HEK293 (cell line): ENCODE data around the gene ANKRD9.

Experiments
- CTCF ChIA-PET: fragments of 350-600 bp; formaldehyde crosslinking; extraction: SDS; loops from one replicate; lab custom pipeline; 2021; ENCODE audit warnings: antibody characterized with exemption; lab: Yijun Ruan, JAX
- POLR2A ChIA-PET: fragments of 300-600 bp; formaldehyde crosslinking; extraction: SDS; loops from one replicate; lab custom pipeline; 2020; ENCODE audit warnings: antibody characterized with exemption, inconsistent platforms; lab: Yijun Ruan, JAX
- H3K27ac ChIP-seq: fragments of 200-500 bp; sonication (Bioruptor generic); 2 replicates; pipeline ENCODE4 v1.5.1; 2014; ENCODE audit warnings: low read depth, low read length, control low read depth, inconsistent platforms; ENCODE audit errors: extremely low read depth
- H3K36me3 ChIP-seq, 2 experiments: fragments of 200-500 bp in 1 of 2; sonication (Bioruptor generic) in 1 of 2; 1 replicate in 1 of 2; 2 replicates in 1 of 2; pipeline ENCODE4 v1.5.1; 2014 to 2017; ENCODE audit warnings: inconsistent platforms in 2 of 2, low read length in 2 of 2; ENCODE audit not compliant: control insufficient read depth in 2 of 2, insufficient read depth in 1 of 2
- H3K4me1 ChIP-seq: fragments of 200-500 bp; sonication (Bioruptor generic); 2 replicates; pipeline ENCODE4 v1.5.1; 2014; ENCODE audit warnings: mild to moderate bottlenecking, low read length, inconsistent platforms; ENCODE audit not compliant: control insufficient read depth, insufficient read depth
- H3K4me3 ChIP-seq: 2 replicates; pipeline ENCODE4 v1.5.1; 2011; ENCODE audit warnings: low read depth, mild to moderate bottlenecking, control low read depth, low read length, moderate library complexity
- H3K9me3 ChIP-seq: fragments of 200-500 bp; sonication (Bioruptor generic); 2 replicates; pipeline ENCODE4 v1.5.1; 2014; ENCODE audit warnings: low read depth, low read length, inconsistent platforms; ENCODE audit not compliant: control insufficient read depth, insufficient read depth
- HOXA7 ChIP-seq: sonication (generic); formaldehyde crosslinking; IDR thresholded peaks from 2 replicates; pipeline ENCODE4 v1.8.1; 2022; ENCODE audit warnings: missing genetic modification reagents, borderline replicate concordance
- HOXC10 ChIP-seq: sonication (generic); formaldehyde crosslinking; IDR thresholded peaks from 2 replicates; pipeline ENCODE4 v1.8.1; 2023; ENCODE audit warnings: mild to moderate bottlenecking, missing genetic modification reagents
- KLF16 ChIP-seq: fragments of 450-650 bp; formaldehyde crosslinking; IDR thresholded peaks from 2 replicates; pipeline ENCODE4 v1.5.1; 2017; ENCODE audit warnings: missing biosample characterization, missing genetic modification characterization
- MZF1 ChIP-seq: fragments of 450-650 bp; formaldehyde crosslinking; IDR thresholded peaks from 2 replicates; pipeline ENCODE4 v1.5.1; 2017; ENCODE audit warnings: missing biosample characterization, missing genetic modification characterization, borderline replicate concordance
- OVOL3 ChIP-seq: fragments of 450-650 bp; formaldehyde crosslinking; IDR thresholded peaks from 2 replicates; pipeline ENCODE4 v1.5.1; 2016; ENCODE audit warnings: missing biosample characterization, missing genetic modification characterization
- REPIN1 ChIP-seq: fragments of 450-650 bp; formaldehyde crosslinking; IDR thresholded peaks from 2 replicates; pipeline ENCODE4 v1.5.1; 2017; ENCODE audit warnings: missing biosample characterization, missing genetic modification characterization, low read depth
- SALL2 ChIP-seq: fragments of 450-650 bp; formaldehyde crosslinking; IDR thresholded peaks from 2 replicates; pipeline ENCODE4 v1.5.0; 2017; ENCODE audit warnings: missing biosample characterization, mild to moderate bottlenecking, missing genetic modification characterization, borderline replicate concordance
- YY1 ChIP-seq: fragments of 450-650 bp; formaldehyde crosslinking; IDR thresholded peaks from 2 replicates; pipeline ENCODE4 v1.5.1; 2018; ENCODE audit warnings: missing biosample characterization, missing genetic modification characterization
- ZEB2 ChIP-seq: fragments of 450-650 bp; formaldehyde crosslinking; IDR thresholded peaks from 2 replicates; pipeline ENCODE4 v1.5.1; 2016; ENCODE audit warnings: missing biosample characterization, missing genetic modification characterization
- ZFHX2 ChIP-seq: fragments of 450-650 bp; formaldehyde crosslinking; conservative IDR thresholded peaks from 2 replicates; pipeline ENCODE4 v1.5.1; 2016; ENCODE audit warnings: missing biosample characterization, missing genetic modification characterization
- ZIC2 ChIP-seq: fragments of 450-650 bp; formaldehyde crosslinking; IDR thresholded peaks from 2 replicates; pipeline ENCODE4 v1.5.1; 2016; ENCODE audit warnings: missing biosample characterization, missing genetic modification characterization
- ZNF140 ChIP-seq: fragments of 450-650 bp; formaldehyde crosslinking; IDR thresholded peaks from 2 replicates; pipeline ENCODE4 v1.5.1; 2016; ENCODE audit warnings: missing biosample characterization, missing genetic modification characterization
- ZNF214 ChIP-seq: fragments of 450-650 bp; formaldehyde crosslinking; IDR thresholded peaks from 2 replicates; pipeline ENCODE4 v1.5.1; 2017; ENCODE audit warnings: missing biosample characterization, mild to moderate bottlenecking, missing genetic modification characterization, borderline replicate concordance
- ZNF335 ChIP-seq: fragments of 450-650 bp; formaldehyde crosslinking; conservative IDR thresholded peaks from 2 replicates; pipeline ENCODE4 v1.5.1; 2016; ENCODE audit warnings: missing biosample characterization, missing genetic modification characterization
- ZNF391 ChIP-seq: fragments of 450-650 bp; formaldehyde crosslinking; IDR thresholded peaks from 2 replicates; pipeline ENCODE4 v1.5.1; 2016; ENCODE audit warnings: low read depth, missing biosample characterization, missing genetic modification characterization, borderline replicate concordance
- ZNF529 ChIP-seq: fragments of 450-650 bp; formaldehyde crosslinking; IDR thresholded peaks from 2 replicates; pipeline ENCODE4 v1.5.1; 2017; ENCODE audit warnings: missing genetic modification characterization, missing biosample characterization; ENCODE audit not compliant: insufficient replicate concordance
- ZNF561 ChIP-seq: fragments of 450-650 bp; IDR thresholded peaks from 2 replicates; pipeline ENCODE4 v1.5.1; 2018; ENCODE audit warnings: missing biosample characterization, missing genetic modification characterization, borderline replicate concordance
- ZNF626 ChIP-seq: fragments of 450-650 bp; sonication (Bioruptor Pico); formaldehyde crosslinking; IDR thresholded peaks from 2 replicates; pipeline ENCODE4 v1.5.1; 2018; ENCODE audit warnings: missing biosample characterization, missing genetic modification characterization, inconsistent platforms
- ZNF777 ChIP-seq: fragments of 450-650 bp; formaldehyde crosslinking; IDR thresholded peaks from 2 replicates; pipeline ENCODE4 v1.5.1; 2017; ENCODE audit warnings: missing biosample characterization, missing genetic modification characterization, borderline replicate concordance
- ZNF837 ChIP-seq: fragments of 450-650 bp; formaldehyde crosslinking; IDR thresholded peaks from 2 replicates; pipeline ENCODE4 v1.5.1; 2016; ENCODE audit warnings: missing biosample characterization, missing genetic modification characterization
- TF ChIP-seq, protein P1 (sequence below): fragments of 450-650 bp; formaldehyde crosslinking; IDR thresholded peaks from 2 replicates; pipeline ENCODE4 v1.5.1; 2016; ENCODE audit warnings: missing biosample characterization, missing genetic modification characterization, low read depth
- TF ChIP-seq, protein P2 (sequence below): fragments of 450-650 bp; formaldehyde crosslinking; IDR thresholded peaks from 2 replicates; pipeline ENCODE4 v1.5.1; 2016; ENCODE audit warnings: missing biosample characterization, missing genetic modification characterization
- TF ChIP-seq, protein P3 (sequence below): fragments of 450-650 bp; formaldehyde crosslinking; IDR thresholded peaks from 2 replicates; pipeline ENCODE4 v1.5.1; 2016; ENCODE audit warnings: missing biosample characterization, missing genetic modification characterization
- TF ChIP-seq, protein P4 (sequence below): fragments of 450-650 bp; formaldehyde crosslinking; IDR thresholded peaks from 2 replicates; pipeline ENCODE4 v1.5.0; 2017; ENCODE audit warnings: missing biosample characterization, missing genetic modification characterization, borderline replicate concordance
- TF ChIP-seq, protein P5 (sequence below): fragments of 450-650 bp; formaldehyde crosslinking; IDR thresholded peaks from 2 replicates; pipeline ENCODE4 v1.5.1; 2016; ENCODE audit warnings: missing biosample characterization, missing genetic modification characterization

ANKRD9 gene

DNA sequence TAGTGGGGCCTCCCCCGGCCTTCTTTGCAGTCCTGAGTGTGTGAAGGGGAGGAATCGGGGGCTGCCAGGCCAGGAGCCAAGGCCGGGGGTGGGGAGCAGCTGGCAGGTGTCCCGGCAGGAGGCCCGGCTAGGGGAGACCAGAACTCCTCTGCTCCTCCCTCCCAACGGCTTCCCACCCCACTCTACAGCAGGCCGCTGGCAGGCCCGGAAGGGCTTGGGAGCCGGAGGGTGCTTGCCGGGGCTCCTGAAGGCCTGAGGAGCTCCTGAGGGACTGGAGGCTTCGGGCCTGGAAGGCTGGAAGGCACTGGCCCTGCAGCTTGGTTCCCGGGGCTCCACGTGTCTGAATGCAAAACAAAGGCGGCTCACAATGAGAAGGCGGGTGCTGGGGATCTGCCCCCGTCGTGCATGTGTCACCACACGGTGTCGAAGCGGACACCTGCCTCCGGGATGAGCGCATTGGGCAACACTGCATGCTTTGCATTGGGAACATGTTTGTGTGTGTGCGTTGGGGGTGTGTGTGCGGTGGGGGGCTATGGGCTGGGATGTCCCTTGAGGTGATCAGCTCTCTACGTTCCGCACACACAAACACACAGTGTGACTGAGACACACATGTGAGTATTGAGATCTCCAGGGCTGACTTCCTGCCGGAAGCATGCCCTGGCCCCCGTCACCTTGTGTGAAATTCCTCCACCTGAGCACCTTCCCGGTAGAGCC, 30.9 kb upstream of the ANKRD9 start (continued):
- TF ChIP-seq, protein P1, sequence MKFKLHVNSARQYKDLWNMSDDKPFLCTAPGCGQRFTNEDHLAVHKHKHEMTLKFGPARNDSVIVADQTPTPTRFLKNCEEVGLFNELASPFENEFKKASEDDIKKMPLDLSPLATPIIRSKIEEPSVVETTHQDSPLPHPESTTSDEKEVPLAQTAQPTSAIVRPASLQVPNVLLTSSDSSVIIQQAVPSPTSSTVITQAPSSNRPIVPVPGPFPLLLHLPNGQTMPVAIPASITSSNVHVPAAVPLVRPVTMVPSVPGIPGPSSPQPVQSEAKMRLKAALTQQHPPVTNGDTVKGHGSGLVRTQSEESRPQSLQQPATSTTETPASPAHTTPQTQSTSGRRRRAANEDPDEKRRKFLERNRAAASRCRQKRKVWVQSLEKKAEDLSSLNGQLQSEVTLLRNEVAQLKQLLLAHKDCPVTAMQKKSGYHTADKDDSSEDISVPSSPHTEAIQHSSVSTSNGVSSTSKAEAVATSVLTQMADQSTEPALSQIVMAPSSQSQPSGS (tag by site-specific recombination): no peak
- TF ChIP-seq ZNF140 (tag by site-specific recombination) (no peak), YY1 (tag by site-specific recombination) (no peak), REPIN1 (tag by site-specific recombination) (no peak), SALL2 (tag by site-specific recombination) (no peak), HOXA7 (CRISPR knock-in tag) (no peak), ZIC2 (tag by site-specific recombination) (peak; percentile 73), OVOL3 (tag by site-specific recombination) (no peak), ZNF529 (tag by site-specific recombination) (no peak), MZF1 (tag by site-specific recombination) (no peak), ZNF391 (tag by site-specific recombination) (no peak), ZNF561 (tag by site-specific recombination) (no peak), ZFHX2 (tag by site-specific recombination) (peak; percentile 98), ZNF335 (tag by site-specific recombination) (no peak), ZNF777 (no peak), ZNF626 (tag by site-specific recombination) (no peak)
- TF ChIP-seq, protein P2, sequence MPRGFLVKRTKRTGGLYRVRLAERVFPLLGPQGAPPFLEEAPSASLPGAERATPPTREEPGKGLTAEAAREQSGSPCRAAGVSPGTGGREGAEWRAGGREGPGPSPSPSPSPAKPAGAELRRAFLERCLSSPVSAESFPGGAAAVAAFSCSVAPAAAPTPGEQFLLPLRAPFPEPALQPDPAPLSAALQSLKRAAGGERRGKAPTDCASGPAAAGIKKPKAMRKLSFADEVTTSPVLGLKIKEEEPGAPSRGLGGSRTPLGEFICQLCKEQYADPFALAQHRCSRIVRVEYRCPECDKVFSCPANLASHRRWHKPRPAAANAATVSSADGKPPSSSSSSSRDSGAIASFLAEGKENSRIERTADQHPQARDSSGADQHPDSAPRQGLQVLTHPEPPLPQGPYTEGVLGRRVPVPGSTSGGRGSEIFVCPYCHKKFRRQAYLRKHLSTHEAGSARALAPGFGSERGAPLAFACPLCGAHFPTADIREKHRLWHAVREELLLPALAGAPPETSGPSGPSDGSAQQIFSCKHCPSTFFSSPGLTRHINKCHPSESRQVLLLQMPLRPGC (tag by site-specific recombination): no peak

DNA sequence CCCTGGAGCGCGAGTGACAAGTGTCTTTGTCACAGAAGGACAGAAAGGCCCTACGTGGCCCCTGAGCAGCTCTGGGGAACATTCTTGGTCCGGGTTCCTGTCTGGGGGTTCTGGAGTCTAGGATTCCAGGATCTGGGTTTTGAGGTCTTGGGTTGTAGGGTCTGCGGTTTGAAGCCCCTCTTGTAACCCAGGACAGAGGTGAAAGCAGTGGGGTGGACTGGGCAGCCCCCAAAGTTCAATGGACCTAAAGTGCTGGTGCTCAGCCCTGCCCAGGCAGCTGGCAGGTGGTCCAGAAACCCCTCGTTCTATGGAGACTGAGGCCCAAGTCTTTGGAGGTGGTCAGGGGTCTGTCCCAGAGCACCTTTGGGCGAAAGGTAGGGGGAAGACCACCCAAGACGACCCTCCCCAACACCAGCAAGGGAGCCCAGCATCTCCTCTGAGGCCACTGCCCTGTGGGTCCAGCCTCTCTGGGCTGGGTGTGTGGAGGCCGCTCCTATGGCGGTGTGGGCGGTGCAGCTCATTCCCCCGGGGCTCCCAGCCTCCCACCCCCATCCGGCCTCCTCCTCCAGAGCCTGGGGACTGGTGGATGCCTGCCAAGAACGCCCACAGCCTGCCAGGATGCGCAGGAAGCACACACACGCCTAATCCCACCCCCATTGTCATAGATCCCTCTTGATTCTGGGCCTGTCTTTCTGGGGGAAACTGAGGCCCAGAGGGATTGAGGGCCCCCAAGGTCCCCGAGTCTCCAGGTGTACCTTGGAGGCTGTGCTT, 30.2 kb upstream of the ANKRD9 start:
- Histone ChIP-seq H3K9me3 (no peaks in the 10 kb centered on the region), H3K27ac (peak overlapping the region; percentile 58), H3K4me1 (peaks cover 12% of the 10 kb centered on the region), H3K36me3 (no peaks in the 10 kb centered on the region), H3K4me3 (no peak overlapping the region)
- ChIA-PET CTCF (interaction anchor here (1.0 kb wide), 1 partner anchor 15 kb away, joined by 4 read pairs; no protein-coding TSS in a partner anchor), POLR2A (interaction anchor here (1.7 kb wide), 1 partner anchor 15 kb away, joined by 4 read pairs; no protein-coding TSS in a partner anchor)
- TF ChIP-seq, protein P3, sequence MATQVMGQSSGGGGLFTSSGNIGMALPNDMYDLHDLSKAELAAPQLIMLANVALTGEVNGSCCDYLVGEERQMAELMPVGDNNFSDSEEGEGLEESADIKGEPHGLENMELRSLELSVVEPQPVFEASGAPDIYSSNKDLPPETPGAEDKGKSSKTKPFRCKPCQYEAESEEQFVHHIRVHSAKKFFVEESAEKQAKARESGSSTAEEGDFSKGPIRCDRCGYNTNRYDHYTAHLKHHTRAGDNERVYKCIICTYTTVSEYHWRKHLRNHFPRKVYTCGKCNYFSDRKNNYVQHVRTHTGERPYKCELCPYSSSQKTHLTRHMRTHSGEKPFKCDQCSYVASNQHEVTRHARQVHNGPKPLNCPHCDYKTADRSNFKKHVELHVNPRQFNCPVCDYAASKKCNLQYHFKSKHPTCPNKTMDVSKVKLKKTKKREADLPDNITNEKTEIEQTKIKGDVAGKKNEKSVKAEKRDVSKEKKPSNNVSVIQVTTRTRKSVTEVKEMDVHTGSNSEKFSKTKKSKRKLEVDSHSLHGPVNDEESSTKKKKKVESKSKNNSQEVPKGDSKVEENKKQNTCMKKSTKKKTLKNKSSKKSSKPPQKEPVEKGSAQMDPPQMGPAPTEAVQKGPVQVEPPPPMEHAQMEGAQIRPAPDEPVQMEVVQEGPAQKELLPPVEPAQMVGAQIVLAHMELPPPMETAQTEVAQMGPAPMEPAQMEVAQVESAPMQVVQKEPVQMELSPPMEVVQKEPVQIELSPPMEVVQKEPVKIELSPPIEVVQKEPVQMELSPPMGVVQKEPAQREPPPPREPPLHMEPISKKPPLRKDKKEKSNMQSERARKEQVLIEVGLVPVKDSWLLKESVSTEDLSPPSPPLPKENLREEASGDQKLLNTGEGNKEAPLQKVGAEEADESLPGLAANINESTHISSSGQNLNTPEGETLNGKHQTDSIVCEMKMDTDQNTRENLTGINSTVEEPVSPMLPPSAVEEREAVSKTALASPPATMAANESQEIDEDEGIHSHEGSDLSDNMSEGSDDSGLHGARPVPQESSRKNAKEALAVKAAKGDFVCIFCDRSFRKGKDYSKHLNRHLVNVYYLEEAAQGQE: no peak
- TF ChIP-seq ZNF837 (no peak), ZNF214 (tag by site-specific recombination) (no peak), ZEB2 (tag by site-specific recombination) (peak; percentile 32; the same call in 1 of the 2 replicates), KLF16 (tag by site-specific recombination) (peak; percentile 82; the same call in 1 of the 2 replicates), HOXC10 (no peak)
- TF ChIP-seq, protein P4, sequence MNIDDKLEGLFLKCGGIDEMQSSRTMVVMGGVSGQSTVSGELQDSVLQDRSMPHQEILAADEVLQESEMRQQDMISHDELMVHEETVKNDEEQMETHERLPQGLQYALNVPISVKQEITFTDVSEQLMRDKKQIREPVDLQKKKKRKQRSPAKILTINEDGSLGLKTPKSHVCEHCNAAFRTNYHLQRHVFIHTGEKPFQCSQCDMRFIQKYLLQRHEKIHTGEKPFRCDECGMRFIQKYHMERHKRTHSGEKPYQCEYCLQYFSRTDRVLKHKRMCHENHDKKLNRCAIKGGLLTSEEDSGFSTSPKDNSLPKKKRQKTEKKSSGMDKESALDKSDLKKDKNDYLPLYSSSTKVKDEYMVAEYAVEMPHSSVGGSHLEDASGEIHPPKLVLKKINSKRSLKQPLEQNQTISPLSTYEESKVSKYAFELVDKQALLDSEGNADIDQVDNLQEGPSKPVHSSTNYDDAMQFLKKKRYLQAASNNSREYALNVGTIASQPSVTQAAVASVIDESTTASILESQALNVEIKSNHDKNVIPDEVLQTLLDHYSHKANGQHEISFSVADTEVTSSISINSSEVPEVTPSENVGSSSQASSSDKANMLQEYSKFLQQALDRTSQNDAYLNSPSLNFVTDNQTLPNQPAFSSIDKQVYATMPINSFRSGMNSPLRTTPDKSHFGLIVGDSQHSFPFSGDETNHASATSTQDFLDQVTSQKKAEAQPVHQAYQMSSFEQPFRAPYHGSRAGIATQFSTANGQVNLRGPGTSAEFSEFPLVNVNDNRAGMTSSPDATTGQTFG: peak; percentile 22; the same call in 1 of the 2 replicates
- TF ChIP-seq, protein P5, sequence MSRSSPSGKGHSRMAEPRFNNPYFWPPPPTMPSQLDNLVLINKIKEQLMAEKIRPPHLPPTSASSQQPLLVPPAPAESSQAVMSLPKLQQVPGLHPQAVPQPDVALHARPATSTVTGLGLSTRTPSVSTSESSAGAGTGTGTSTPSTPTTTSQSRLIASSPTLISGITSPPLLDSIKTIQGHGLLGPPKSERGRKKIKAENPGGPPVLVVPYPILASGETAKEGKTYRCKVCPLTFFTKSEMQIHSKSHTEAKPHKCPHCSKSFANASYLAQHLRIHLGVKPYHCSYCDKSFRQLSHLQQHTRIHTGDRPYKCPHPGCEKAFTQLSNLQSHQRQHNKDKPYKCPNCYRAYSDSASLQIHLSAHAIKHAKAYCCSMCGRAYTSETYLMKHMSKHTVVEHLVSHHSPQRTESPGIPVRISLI: no peak
